ENCODE results near the gene NOC4L. TPM values are rescaled to one million over a fixed set of nuclear protein-coding genes. Genes with fewer than 3 reads are reported as not detected.

The NOC4L gene
- total RNA-seq, 4 donors from 2014 or later, result 10.4 to 15.4 (median 11.5) TPM

DNA sequence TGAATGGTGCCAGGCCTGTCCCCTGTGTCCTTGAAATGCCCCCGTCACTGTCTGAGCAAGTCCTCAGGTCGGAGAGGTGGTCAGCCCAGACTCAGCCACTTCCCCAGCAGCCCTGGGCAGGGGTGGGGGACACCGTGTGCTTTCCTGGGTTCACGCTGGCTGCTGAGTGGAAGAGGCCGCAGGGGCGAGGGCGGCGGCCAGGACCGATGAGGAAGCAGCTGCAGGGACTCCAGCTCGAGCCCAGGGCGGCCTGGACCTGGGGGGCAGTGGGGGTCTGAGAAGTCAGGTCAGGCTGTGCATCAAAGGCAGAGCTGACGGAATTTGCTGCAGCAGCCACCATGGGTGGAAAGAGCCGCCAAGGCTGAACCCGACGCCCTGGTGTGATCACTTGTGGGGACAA lies 28.4 kb downstream of the NOC4L start:
- H3K27me3 ChIP-seq, result peaks cover 0 to 97% (median 19%) of the 10 kb centered on the region in 4 donors
- intact Hi-C loops (cut with DNase I), result no loop called here
- no peak for DNase-seq (ENCODE audit: extremely low spot score)

DNA sequence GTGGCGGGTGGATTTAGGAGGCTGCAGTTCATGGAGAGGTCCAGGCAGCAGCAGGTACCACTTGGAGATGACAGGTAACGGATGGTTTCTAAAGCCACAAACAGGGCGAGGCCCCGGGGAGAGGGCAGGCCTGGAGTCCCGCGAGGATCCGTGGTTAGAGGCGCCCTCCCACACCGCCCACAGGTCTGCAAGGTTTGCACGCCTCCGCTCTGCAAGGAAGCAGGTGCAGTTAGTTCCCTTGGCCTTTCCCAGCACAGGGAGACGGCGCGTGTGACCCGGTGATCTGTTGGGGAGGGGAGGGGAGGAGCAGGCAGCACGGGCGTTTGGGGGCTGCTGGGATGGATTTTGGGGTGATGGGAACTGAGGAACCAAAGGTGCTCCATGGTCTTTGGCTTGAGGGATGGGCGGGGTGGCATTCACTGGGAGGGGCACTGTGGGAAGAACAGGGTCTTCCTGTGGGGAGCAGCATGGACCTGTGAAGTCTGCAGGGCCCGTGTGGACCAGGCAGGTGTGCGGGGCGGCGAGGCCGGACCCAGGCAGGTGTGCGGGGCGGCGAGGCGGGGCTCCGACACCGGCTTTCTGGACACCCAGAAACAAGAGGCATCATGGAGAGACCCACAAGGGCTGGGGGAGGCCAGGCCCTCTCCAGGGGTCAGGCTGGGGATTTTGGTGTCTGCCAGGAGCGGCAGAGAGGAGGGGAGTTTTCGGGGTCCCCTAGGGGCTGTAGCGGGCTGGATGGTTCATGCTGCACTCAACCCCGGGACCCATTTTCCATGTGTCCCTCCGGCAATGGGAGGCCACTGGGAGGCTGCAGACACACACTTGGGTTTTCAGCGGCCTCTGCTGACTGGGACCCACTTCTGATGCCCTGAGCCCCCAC lies 29.1 kb downstream of the NOC4L start:
- no peaks in the 10 kb centered on the region for H3K36me3 ChIP-seq
- H3K4me3 ChIP-seq, result no peak overlapping the region
- peaks cover 0 to 95% (median 19%) of the 10 kb centered on the region in 4 donors for H3K27me3 ChIP-seq
- H3K27ac ChIP-seq (replicated peaks in 1 of 4), result no peak overlapping the region
- intact Hi-C loops (cut with DNase I), result no loop called here
- WGBS, result 54% methylated on average over 13 of the region's 35 CpGs
- TF ChIP-seq POLR2A (IDR thresholded peaks at IDR 0.05; ENCODE audit: low read depth), result no peak
- TF ChIP-seq, protein P1, sequence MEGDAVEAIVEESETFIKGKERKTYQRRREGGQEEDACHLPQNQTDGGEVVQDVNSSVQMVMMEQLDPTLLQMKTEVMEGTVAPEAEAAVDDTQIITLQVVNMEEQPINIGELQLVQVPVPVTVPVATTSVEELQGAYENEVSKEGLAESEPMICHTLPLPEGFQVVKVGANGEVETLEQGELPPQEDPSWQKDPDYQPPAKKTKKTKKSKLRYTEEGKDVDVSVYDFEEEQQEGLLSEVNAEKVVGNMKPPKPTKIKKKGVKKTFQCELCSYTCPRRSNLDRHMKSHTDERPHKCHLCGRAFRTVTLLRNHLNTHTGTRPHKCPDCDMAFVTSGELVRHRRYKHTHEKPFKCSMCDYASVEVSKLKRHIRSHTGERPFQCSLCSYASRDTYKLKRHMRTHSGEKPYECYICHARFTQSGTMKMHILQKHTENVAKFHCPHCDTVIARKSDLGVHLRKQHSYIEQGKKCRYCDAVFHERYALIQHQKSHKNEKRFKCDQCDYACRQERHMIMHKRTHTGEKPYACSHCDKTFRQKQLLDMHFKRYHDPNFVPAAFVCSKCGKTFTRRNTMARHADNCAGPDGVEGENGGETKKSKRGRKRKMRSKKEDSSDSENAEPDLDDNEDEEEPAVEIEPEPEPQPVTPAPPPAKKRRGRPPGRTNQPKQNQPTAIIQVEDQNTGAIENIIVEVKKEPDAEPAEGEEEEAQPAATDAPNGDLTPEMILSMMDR (IDR thresholded peaks at IDR 0.05), result no peak
- TF ChIP-seq EP300 (IDR thresholded peaks at IDR 0.05), result no peak
- TF ChIP-seq POLR2AphosphoS5 (IDR thresholded peaks at IDR 0.05), result no peak
- no peaks in the 10 kb centered on the region for H3K9me3 ChIP-seq
- H3K4me1 ChIP-seq, result peaks cover 0 to 5% (median 2%) of the 10 kb centered on the region in 4 donors
- no peak for DNase-seq (ENCODE audit: extremely low spot score)

More for the DNA sequence above, 28.4 kb downstream of the NOC4L start:
- Histone ChIP-seq H3K27ac (replicated peaks in 1 of 4) (no peak overlapping the region), H3K36me3 (no peaks in the 10 kb centered on the region), H3K4me1 (peaks cover 0 to 5% (median 2%) of the 10 kb centered on the region in 4 donors), H3K9me3 (no peaks in the 10 kb centered on the region), H3K4me3 (no peak overlapping the region)
- WGBS, result 58% methylated on average over 14 of the region's 15 CpGs
- TF ChIP-seq POLR2AphosphoS5 (IDR thresholded peaks at IDR 0.05) (no peak), EP300 (IDR thresholded peaks at IDR 0.05) (no peak), POLR2A (IDR thresholded peaks at IDR 0.05; ENCODE audit: low read depth) (no peak)
- TF ChIP-seq, protein P1 (IDR thresholded peaks at IDR 0.05), result no peak

DNA sequence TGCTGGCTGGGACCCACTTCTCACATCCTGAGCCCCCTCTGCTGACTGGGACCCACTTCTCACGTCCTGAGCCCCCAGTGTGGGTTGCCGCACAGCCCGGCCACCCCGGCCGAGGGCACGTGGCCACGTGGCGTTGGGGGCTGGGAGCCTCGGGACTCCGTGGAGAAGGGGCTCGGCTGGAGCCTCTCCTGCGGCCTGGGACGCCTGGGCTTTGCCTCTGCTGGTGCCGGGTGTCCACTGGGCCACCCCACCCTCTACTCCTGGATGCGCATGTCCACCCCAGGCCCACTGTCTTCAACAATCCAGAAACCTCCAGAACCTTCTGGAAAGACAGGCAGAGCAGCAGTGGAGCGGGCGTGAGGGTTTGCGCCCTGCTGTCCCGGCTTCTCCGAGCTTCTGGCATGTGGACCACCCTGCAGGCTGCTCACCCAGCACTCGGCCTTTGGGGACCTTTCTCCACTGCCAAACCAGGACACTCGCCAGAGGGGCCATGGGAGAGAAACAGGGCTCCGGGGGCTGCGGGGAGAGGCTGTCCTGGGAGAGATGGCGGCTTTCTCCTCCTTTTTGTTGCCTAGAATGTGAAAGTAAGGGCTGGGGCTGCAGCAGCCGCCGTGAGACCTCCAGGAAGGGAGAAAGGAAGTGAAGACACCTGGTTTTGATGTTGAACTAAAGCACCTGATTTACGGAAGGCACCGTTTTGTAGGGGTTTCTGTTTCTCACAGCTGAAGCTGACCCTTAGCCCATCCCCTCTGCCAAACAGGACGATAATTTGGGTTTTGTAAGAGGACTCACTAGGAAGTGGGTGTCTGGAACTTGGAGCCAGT lies 30.0 kb downstream of the NOC4L start:
- DNase-seq (ENCODE audit: extremely low spot score), result no peak
- Histone ChIP-seq H3K27me3 (peaks cover 0 to 95% (median 19%) of the 10 kb centered on the region in 4 donors), H3K4me3 (no peak overlapping the region), H3K9me3 (no peaks in the 10 kb centered on the region), H3K27ac (replicated peaks in 1 of 4) (no peak overlapping the region), H3K36me3 (no peaks in the 10 kb centered on the region), H3K4me1 (peaks cover 0 to 5% (median 2%) of the 10 kb centered on the region in 4 donors)
- WGBS, result 81% methylated on average over 12 of the region's 30 CpGs
- intact Hi-C loops (cut with DNase I), result no loop called here
- TF ChIP-seq POLR2A (IDR thresholded peaks at IDR 0.05; ENCODE audit: low read depth) (no peak), EP300 (IDR thresholded peaks at IDR 0.05) (no peak)
- TF ChIP-seq, protein P1 (IDR thresholded peaks at IDR 0.05), result no peak

DNA sequence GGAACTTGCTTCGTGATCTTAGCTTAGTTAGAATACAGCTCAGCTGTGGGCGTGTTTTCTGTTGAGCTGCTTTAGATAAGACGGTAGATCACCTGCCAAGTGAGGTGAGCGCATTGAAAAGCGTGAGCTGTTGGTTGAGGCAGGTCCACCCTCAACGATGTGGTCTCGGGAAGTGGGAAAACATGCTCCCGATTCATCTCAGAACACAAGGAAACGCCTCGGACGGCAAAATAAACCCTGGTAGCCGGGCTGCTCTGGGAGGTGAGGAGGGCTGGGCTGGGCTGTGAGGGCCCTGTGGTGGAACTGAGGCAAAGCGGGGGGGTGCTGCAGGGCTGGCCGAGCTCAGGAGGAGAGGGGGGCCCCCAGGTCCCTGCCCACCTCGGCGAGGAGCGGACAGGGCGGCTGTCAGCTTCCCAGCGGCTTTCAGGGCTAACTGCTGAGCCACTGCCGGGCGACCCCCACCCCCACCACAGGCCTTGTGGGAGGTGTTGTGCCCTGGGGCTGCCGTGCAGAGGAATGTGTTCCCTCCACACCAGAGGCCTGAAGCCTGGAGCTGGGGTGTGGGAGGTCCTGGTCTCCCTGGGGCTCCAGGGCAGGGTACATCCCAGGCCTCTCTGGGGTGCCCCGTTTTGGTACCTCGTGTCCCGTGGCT lies 30.7 kb downstream of the NOC4L start:
- WGBS, result 74% methylated on average over 24 of the region's 25 CpGs
- no peak for TF ChIP-seq EP300 (IDR thresholded peaks at IDR 0.05)
- TF ChIP-seq, protein P1 (IDR thresholded peaks at IDR 0.05), result no peak
- no peaks in the 10 kb centered on the region for H3K9me3 ChIP-seq
- DNase-seq (ENCODE audit: extremely low spot score), result no peak
- intact Hi-C loops (cut with DNase I), result no loop called here
- H3K27ac ChIP-seq (replicated peaks in 1 of 4), result no peak overlapping the region
- peaks cover 0 to 95% (median 19%) of the 10 kb centered on the region in 4 donors for H3K27me3 ChIP-seq
- H3K4me3 ChIP-seq, result no peak overlapping the region
- H3K36me3 ChIP-seq, result no peaks in the 10 kb centered on the region
- H3K4me1 ChIP-seq, result peaks cover 0 to 5% (median 2%) of the 10 kb centered on the region in 4 donors
